HCEC 1CT (cell line): Measurements from ENCODE around the gene STX4.
A peak's percentile ranks its signal among the peaks of the same experiment; 100 is the strongest.

Source experiments
- DNase-seq: peaks from one replicate; pipeline ENCODE4 v3.0.0-alpha.2; 2017

STX4 gene

GRCh38 chr16:31022544-31023251 lies 10.7 kb upstream of the STX4 start:
- no peak for DNase-seq

- no peak for DNase-seq
These were observed 10.1 kb upstream of the STX4 start for GRCh38 chr16:31023252-31023602.

DNA sequence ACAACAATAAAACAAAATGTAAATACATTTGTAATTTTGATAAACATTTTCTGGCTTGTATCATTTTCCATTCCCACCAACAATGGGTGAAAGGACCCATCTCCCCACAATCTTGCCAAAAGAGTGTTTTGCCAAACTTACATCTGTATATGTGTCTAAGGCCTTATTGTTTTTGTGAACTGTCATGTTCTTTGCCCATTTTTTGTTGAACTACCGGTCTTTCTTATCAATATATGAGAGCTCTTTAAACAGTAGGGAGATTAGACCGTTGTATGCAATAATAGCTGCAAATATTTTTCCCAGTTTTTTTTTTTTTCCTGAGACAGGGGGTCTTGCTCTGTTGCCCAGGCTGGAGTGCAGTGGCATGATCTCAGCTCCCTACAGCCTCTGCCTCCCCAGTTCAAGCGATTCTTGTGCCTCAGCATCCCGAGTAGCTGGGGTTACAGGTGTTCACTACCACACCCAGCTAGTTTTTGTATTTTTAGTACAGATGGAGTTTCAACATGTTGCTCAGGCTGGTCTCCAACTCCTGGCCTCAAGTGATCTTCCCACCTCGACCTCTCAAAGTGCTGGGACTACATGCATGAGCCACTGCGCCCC lies 9.6 kb upstream of the STX4 start:
- no peak for DNase-seq

GRCh38 chr16:31025339-31025738 lies 8.0 kb upstream of the STX4 start:
- DNase-seq, result no peak

GRCh38 chr16:31029272-31029671 lies 4.1 kb upstream of the STX4 start:
- DNase-seq, result no peak

GRCh38 chr16:31031276-31031675 lies 2.1 kb upstream of the STX4 start:
- DNase-seq, result no peak

- peak; percentile 73 for DNase-seq
These were observed 543 bp downstream of the STX4 start for GRCh38 chr16:31033709-31034492.

- no peak for DNase-seq
These were observed 3.3 kb downstream of the STX4 start for GRCh38 chr16:31036691-31037090.

DNA sequence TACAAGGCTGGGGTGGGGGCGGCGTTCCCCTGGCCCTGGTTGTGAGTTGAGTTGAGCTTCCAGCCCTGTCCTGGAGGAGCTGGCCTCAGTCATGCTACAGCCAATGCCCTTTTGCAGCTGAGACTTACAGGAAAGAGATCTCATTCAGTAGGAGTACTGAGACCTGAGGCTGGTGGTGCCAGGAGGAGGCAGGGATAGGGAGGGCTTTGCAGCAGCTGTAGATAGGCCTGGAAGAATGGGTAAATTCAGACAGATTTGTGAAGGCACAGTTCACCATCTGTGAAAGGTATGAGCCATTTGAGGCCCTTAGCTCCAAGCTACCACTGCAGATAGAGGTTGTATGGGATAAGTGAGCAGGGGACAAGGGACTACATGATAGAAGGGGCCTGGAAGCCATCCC lies 5.6 kb downstream of the STX4 start:
- DNase-seq, result no peak

DNA sequence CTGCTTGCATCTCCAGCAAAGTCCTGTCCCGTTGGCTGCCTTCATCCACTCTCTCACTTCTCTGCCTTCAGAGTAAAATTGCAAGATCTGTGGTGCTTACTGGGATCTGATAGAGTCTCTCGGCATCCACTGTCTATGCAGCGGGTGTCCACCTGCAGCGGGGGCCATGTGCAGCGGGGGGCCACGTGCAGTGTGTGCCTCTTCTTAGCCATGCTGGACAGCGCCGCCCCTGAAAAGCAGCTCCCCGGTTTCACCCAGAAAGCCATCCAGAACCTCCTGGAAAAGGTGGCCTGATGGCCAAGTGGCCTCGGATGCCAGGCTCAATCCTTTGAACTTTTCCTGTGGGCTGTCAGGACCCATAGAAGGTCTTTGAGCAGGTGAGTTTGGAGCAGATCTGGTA lies 9.5 kb downstream of the STX4 start:
- DNase-seq, result no peak

- DNase-seq, result no peak
These were observed 10.0 kb downstream of the STX4 start for GRCh38 chr16:31043352-31043751.

GRCh38 chr16:31043898-31044481 lies 10.6 kb downstream of the STX4 start:
- no peak for DNase-seq

DNA sequence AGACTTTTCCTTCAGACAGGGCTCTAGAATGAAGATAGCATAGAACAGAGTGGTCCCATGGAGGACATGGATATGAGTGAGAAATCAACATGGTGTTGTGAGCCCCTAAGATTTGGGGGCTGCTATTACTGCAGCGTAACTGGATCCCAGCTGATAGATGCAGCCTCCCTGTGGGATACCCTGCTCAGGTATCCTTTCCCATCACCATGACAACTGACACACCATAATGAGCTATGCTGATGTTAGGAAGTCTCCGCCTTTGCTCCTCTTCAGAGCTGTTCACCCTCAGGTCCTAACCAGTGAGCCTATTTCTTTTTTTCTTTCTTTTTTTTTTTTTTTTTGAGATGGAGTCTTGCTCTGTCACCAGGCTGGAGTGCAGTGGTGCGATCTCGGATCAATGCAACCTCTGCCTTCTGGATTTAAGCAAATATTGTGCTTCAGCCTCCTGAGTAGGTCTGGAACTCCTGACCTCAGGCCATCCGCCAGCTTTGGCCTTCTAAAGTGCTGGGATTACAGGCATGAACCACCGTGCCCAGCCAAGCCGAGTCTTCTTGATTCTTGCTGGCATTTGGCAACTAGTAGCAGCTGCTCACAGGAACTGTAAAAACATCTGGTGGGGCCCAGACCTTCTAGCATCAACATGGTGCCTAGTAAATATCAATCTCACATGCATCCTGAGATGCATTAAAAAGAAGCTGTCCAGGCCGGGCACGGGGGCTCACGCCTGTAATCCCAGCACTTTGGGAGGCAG lies 17.1 kb downstream of the STX4 start:
- no peak for DNase-seq

GRCh38 chr16:31052114-31052513 lies 18.8 kb downstream of the STX4 start:
- peak; percentile 99 for DNase-seq

DNA sequence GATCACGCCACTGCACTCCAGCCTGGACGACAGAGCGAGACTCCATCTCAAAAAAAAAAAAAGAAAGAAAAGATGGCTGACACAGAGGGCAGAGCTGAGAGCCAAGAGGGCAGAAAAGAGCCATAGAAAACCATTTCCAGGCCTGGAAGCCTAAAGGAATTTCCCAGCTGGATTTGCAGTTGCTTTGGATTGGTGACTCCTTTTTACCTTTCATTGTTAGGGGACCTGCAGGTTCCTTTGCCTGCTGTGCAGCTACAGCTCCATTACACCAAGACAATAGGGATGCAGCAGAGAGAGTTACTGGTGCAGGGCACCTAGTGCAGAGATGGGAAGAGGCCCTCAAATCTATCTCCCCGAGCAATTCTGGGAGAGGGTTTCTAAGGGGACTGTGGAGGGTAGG lies 22.3 kb downstream of the STX4 start:
- DNase-seq, result no peak

GRCh38 chr16:31061126-31061812 lies 27.9 kb downstream of the STX4 start:
- no peak for DNase-seq

GRCh38 chr16:31061813-31062440 lies 28.6 kb downstream of the STX4 start:
- DNase-seq, result no peak

GRCh38 chr16:31063495-31063842 lies 30.1 kb downstream of the STX4 start:
- no peak for DNase-seq

- no peak for DNase-seq
These were observed 30.7 kb downstream of the STX4 start for GRCh38 chr16:31063843-31064611.

GRCh38 chr16:31064882-31065461 lies 31.6 kb downstream of the STX4 start:
- DNase-seq, result peak; percentile 97

GRCh38 chr16:31067342-31067741 lies 34.0 kb downstream of the STX4 start:
- no peak for DNase-seq
